H1 (cell line): ENCODE measurements around the gene CREBBP. TPM values are rescaled to one million over a fixed set of nuclear protein-coding genes. Genes with fewer than 3 reads are reported as not detected.

Source experiments
- CTCF ChIA-PET: fragments of 300-600 bp; sonication (Branson Sonifier 250); formaldehyde crosslinking; loops from one replicate; lab custom pipeline; 2021; ENCODE audit not compliant: partially characterized antibody; lab: Charles Lee
- POLR2A ChIA-PET: fragments of 300-600 bp; sonication (Branson Sonifier 250); formaldehyde crosslinking; loops from one replicate; lab custom pipeline; 2021; ENCODE audit warnings: inconsistent platforms; ENCODE audit not compliant: partially characterized antibody; lab: Charles Lee
- DNase-seq, 2 experiments: peaks; one replicate each; pipeline versions ENCODE4 v3.0.0 to v3.0.0-alpha.2; 2010 to 2022; ENCODE audit warnings: low spot score in 2 of 2, low read depth in 1 of 2, mixed read lengths in 1 of 2
- FAIRE-seq: peaks from 2 replicates; lab custom pipeline; 2011; peaks lifted over from hg19 to GRCh38; lab: Jason Lieb, UNC
- H2AFZ ChIP-seq: 2 replicates; pipeline ENCODE4 v1.8.1; 2012; ENCODE audit warnings: low read length, inconsistent platforms
- H2AK5ac ChIP-seq: 2 replicates; pipeline ENCODE4 v1.6.1; 2013; ENCODE audit warnings: low read depth, low read length
- H2BK120ac ChIP-seq: replicated peaks from 2 replicates; pipeline ENCODE3; 2013; ENCODE audit warnings: low read depth, low read length, inconsistent platforms
- H2BK12ac ChIP-seq: 2 replicates; pipeline ENCODE4 v1.6.1; 2013; ENCODE audit warnings: low read depth, low read length
- H2BK15ac ChIP-seq: 2 replicates; pipeline ENCODE4 v1.6.1; 2013; ENCODE audit warnings: low read length
- H2BK20ac ChIP-seq: 2 replicates; pipeline ENCODE4 v1.6.1; 2013; ENCODE audit warnings: low read length
- H2BK5ac ChIP-seq: 2 replicates; pipeline ENCODE4 v1.6.1; 2013; ENCODE audit warnings: low read depth, low read length
- H3K14ac ChIP-seq: 2 replicates; pipeline ENCODE4 v1.6.1; 2013; ENCODE audit warnings: inconsistent platforms; ENCODE audit not compliant: insufficient read length
- H3K18ac ChIP-seq: 2 replicates; pipeline ENCODE4 v1.6.1; 2013; ENCODE audit warnings: low read length; ENCODE audit errors: extremely low read depth
- H3K23ac ChIP-seq: 2 replicates; pipeline ENCODE4 v1.6.1; 2013; ENCODE audit warnings: inconsistent platforms; ENCODE audit not compliant: insufficient read length
- H3K23me2 ChIP-seq: 2 replicates; pipeline ENCODE4 v1.6.1; 2013; ENCODE audit warnings: low read depth, low read length
- H3K27ac ChIP-seq: 2 replicates; pipeline ENCODE4 v1.6.1; 2011; ENCODE audit warnings: low read depth, low read length, inconsistent platforms
- H3K27me3 ChIP-seq, 4 experiments: replicated peaks in 1 of 4; 1 replicate in 1 of 4; 2 replicates in 3 of 4; pipeline versions ENCODE4 v1.6.1 to v1.8.1; 2011 to 2013; ENCODE audit warnings: low read length in 3 of 4, mild to moderate bottlenecking in 3 of 4, inconsistent platforms in 2 of 4, mixed read lengths in 2 of 4, moderate library complexity in 1 of 4; ENCODE audit not compliant: control insufficient read depth in 3 of 4, insufficient read depth in 3 of 4; ENCODE audit errors: extremely low read depth in 1 of 4
- H3K36me3 ChIP-seq, 4 experiments: 2 replicates each; pipeline versions ENCODE4 v1.6.1 to v1.8.1; 2011 to 2013; ENCODE audit warnings: mild to moderate bottlenecking in 4 of 4, low read length in 3 of 4, moderate library complexity in 2 of 4, control low read depth in 1 of 4, inconsistent platforms in 1 of 4; ENCODE audit not compliant: insufficient read depth in 4 of 4, control insufficient read depth in 2 of 4
- H3K4ac ChIP-seq: replicated peaks from 2 replicates; pipeline ENCODE3; 2013; ENCODE audit warnings: low read length, low read depth, mixed read lengths, inconsistent platforms; ENCODE audit not compliant: insufficient read length
- H3K4me1 ChIP-seq, 4 experiments: replicated peaks in 1 of 4; 1 replicate in 1 of 4; 2 replicates in 3 of 4; pipeline versions ENCODE4 v1.6.1 to v1.8.1; 2011 to 2013; ENCODE audit warnings: low read length in 3 of 4, inconsistent platforms in 2 of 4, mixed read lengths in 1 of 4; ENCODE audit not compliant: insufficient read depth in 4 of 4, control insufficient read depth in 3 of 4
- H3K4me2 ChIP-seq, 2 experiments: 2 replicates each; pipeline versions ENCODE4 v1.6.1 to v1.8.1; 2011 to 2013; ENCODE audit warnings: low read depth in 2 of 2, low read length in 2 of 2, control low read depth in 1 of 2, inconsistent platforms in 1 of 2, mild to moderate bottlenecking in 1 of 2; ENCODE audit not compliant: insufficient read depth in 1 of 2
- H3K4me3 ChIP-seq, 4 experiments: fragments of 200-600, 300-600 bp in 1 of 4; sonication (generic), shearing (Covaris generic), sonication (Bioruptor Twin) in 1 of 4; 2 replicates each; pipeline versions ENCODE4 v1.5.1 to v1.8.1; 2011 to 2016; ENCODE audit warnings: low read length in 4 of 4, low read depth in 3 of 4, control low read depth in 2 of 4, inconsistent platforms in 2 of 4, mild to moderate bottlenecking in 2 of 4, mixed read lengths in 1 of 4, moderate library complexity in 1 of 4; ENCODE audit not compliant: insufficient read depth in 2 of 4; ENCODE audit errors: extremely low read depth in 1 of 4
- H3K56ac ChIP-seq: replicated peaks from 2 replicates; pipeline ENCODE3; 2013; ENCODE audit warnings: low read depth, mild to moderate bottlenecking, mixed read lengths, low read length, inconsistent platforms; ENCODE audit not compliant: insufficient read length
- H3K79me1 ChIP-seq: 2 replicates; pipeline ENCODE4 v1.6.1; 2013; ENCODE audit warnings: low read depth, low read length, control low read depth
- H3K79me2 ChIP-seq, 2 experiments: 2 replicates each; pipeline versions ENCODE4 v1.6.1 to v1.8.1; 2012 to 2013; ENCODE audit warnings: low read length in 2 of 2, mild to moderate bottlenecking in 2 of 2, inconsistent platforms in 1 of 2; ENCODE audit not compliant: insufficient read depth in 2 of 2, control insufficient read depth in 1 of 2
- H3K9ac ChIP-seq, 4 experiments: replicated peaks in 1 of 4; 1 replicate in 1 of 4; 2 replicates in 3 of 4; pipeline versions ENCODE4 v1.6.1 to v1.8.1; 2011 to 2013; ENCODE audit warnings: low read depth in 3 of 4, low read length in 3 of 4, control low read depth in 2 of 4, mild to moderate bottlenecking in 2 of 4, moderate library complexity in 2 of 4, inconsistent platforms in 1 of 4; ENCODE audit errors: extremely low read depth in 1 of 4
- H3K9me3 ChIP-seq, 2 experiments: 2 replicates each; pipeline versions ENCODE4 v1.6.1 to v1.8.1; 2012 to 2013; ENCODE audit warnings: mild to moderate bottlenecking in 2 of 2, moderate library complexity in 2 of 2, control low read depth in 1 of 2, inconsistent platforms in 1 of 2, low read depth in 1 of 2, low read length in 1 of 2, mixed read lengths in 1 of 2; ENCODE audit not compliant: insufficient read depth in 2 of 2
- H4K20me1 ChIP-seq, 2 experiments: replicated peaks in 1 of 2; 2 replicates each; pipeline versions ENCODE3 to v1.8.1; 2011 to 2013; ENCODE audit warnings: inconsistent platforms in 2 of 2, low read length in 2 of 2, mild to moderate bottlenecking in 1 of 2; ENCODE audit not compliant: insufficient read depth in 2 of 2, control insufficient read depth in 1 of 2
- H4K5ac ChIP-seq: 2 replicates; pipeline ENCODE4 v1.6.1; 2013; ENCODE audit warnings: low read length, low read depth, mixed read lengths, inconsistent platforms; ENCODE audit not compliant: insufficient read length
- H4K8ac ChIP-seq: 2 replicates; pipeline ENCODE4 v1.8.0; 2013; ENCODE audit warnings: mild to moderate bottlenecking, moderate library complexity, low read length, inconsistent platforms; ENCODE audit not compliant: insufficient read depth; ENCODE audit errors: extremely low read depth
- H4K91ac ChIP-seq: replicated peaks from 2 replicates; pipeline ENCODE3; 2013; ENCODE audit warnings: low read length, mixed read lengths, inconsistent platforms; ENCODE audit not compliant: insufficient read length
- BRCA1 ChIP-seq: IDR thresholded peaks from 2 replicates; pipeline ENCODE4 v1.6.1; 2012; ENCODE audit warnings: low read depth, low read length, improper control_type of control experiment
- GTF2F1 ChIP-seq: IDR thresholded peaks from 2 replicates; pipeline ENCODE4 v1.6.1; 2012; ENCODE audit warnings: low read depth, low read length, improper control_type of control experiment, borderline replicate concordance
- POU5F1 ChIP-seq: IDR thresholded peaks from 2 replicates; pipeline ENCODE4 v1.6.1; 2011; ENCODE audit warnings: low read depth, mild to moderate bottlenecking, low read length, moderate library complexity
- RBBP5 ChIP-seq: IDR thresholded peaks from 2 replicates; pipeline ENCODE4 v1.7.1; 2012; ENCODE audit warnings: low read depth, mild to moderate bottlenecking, inconsistent platforms, low read length, moderate library complexity, borderline replicate concordance
- SIX5 ChIP-seq: IDR thresholded peaks from 2 replicates; pipeline ENCODE4 v1.6.1; 2011; ENCODE audit warnings: mild to moderate bottlenecking, low read depth, low read length
- SP4 ChIP-seq: IDR thresholded peaks from 2 replicates; pipeline ENCODE4 v1.6.1; 2012; ENCODE audit warnings: low read length, inconsistent platforms
- WGBS, 2 experiments: shearing (Covaris generic) in 1 of 2; methylation state at CpG; one replicate each; pipeline versions ENCODE4 v1.1.6 to v1.1.7; 2013 to 2015; ENCODE audit warnings: low lambda C conversion rate in 2 of 2, mixed read lengths in 2 of 2, inconsistent platforms in 1 of 2, low coverage in 1 of 2, missing lambda C conversion rate in 1 of 2; ENCODE audit not compliant: insufficient replicate concordance in 2 of 2, insufficient coverage in 1 of 2, insufficient read length in 1 of 2; ENCODE audit errors: extremely low coverage in 1 of 2, missing lambda C conversion rate in 1 of 2; 5-methylcytosine and 5-hydroxymethylcytosine counted together
- polyA plus RNA-seq, 7 experiments: library from polyadenylated mRNA; depleted of rRNA in 3 of 7; stranded (reverse) in 5 of 7; unstranded in 2 of 7; fragments of >200 nt in 5 of 7; fragments of 200-250 nt in 2 of 7; gene quantifications; 1 replicate in 5 of 7; 2 replicates in 1 of 7; 4 replicates in 1 of 7; pipeline versions ENCODE4 v1.2.1 to v1.2.3, GENCODE V29; 2011 to 2013; ENCODE audit warnings: missing spikeins in 2 of 7, mixed read lengths in 2 of 7
- total RNA-seq: library from RNA; stranded (reverse); fragmentation: NEBNext Ultra II Directional; extraction: Animal tissue kit (Norgen Biotek cat#: 25700); gene quantifications from 2 replicates; pipeline ENCODE4 v1.2.1, GENCODE V29; 2021

The CREBBP gene
- total and polyA plus RNA-seq, 2 of the 8 experiments (the other 6 are each of a cell fraction or from before 2014, with no cell fraction given), result 10.0 to 60.1 TPM

DNA sequence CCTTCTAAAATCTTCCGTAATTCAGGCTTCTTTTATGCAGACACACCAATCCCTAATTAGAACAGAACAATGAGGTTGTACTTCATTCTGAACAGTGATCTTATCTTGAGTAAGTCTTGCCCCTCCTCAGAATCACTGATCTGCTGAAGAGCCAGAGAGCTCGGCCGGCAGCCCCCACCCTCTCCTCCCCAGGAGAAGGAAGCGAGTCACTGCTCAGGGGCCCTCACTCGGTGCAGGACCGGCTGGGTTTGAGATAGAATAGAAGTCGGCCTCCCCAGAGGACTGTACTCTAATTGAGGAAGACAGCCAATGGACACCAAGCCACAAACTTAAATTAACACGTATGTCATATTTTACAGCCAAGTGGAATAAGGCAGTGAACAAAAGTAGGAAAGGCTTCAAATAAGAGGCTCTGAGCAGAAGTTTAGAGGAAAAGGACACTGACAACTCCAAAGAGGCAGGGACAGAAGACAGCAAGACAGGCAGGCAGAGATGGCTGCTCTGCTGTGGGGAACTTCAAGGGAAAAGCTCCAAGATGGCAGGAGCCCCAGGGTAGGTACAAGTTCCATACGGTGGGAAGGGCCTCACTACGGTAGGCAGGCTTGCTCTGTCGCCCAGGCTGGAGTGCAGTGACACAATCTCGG lies 18.6 kb downstream of the CREBBP start:
- H4K8ac ChIP-seq, result no peak overlapping the region
- peaks cover 24 to 98% of the 10 kb centered on the region in 2 experiments for H3K79me2 ChIP-seq
- peaks cover 7 to 20% (median 11%) of the 10 kb centered on the region in 4 experiments; a peak in 6 of 7 replicates for H3K4me1 ChIP-seq
- no peaks in the 10 kb centered on the region for H3K36me3 ChIP-seq
- TF ChIP-seq GTF2F1 (no peak), POU5F1 (no peak), BRCA1 (no peak), SP4 (no peak), SIX5 (no peak), RBBP5 (no peak)
- no peak overlapping the region for H2BK12ac ChIP-seq
- no peak overlapping the region for H2BK15ac ChIP-seq
- H3K18ac ChIP-seq, result no peak overlapping the region
- H2BK120ac ChIP-seq, result no peak overlapping the region
- no peak overlapping the region for H2BK20ac ChIP-seq
- no peak overlapping the region for H4K5ac ChIP-seq
- no peak overlapping the region for H2BK5ac ChIP-seq
- H3K23ac ChIP-seq, result no peak overlapping the region
- ChIA-PET CTCF (interaction anchor here (0.8 to 1.5 kb wide), 6 partner anchors 8 to 150 kb away, joined by 3 to 5 read pairs (median 4); no protein-coding TSS in a partner anchor), POLR2A (interaction anchor here (0.7 to 1.7 kb wide), 4 partner anchors 13 to 97 kb away, joined by 4 to 7 read pairs (median 6); partner anchors contain the start of gene CREBBP)
- H4K20me1 ChIP-seq, result peaks cover 43 to 44% of the 10 kb centered on the region in 2 experiments
- WGBS, 2 experiments, result 75% methylated on average over 12 of the region's 12 CpGs; no CpG with 5 or more reads in 1 of the 2 experiments
- no peak overlapping the region for H3K4ac ChIP-seq
- DNase-seq (no peak), FAIRE-seq (no peak)
- no peak overlapping the region for H3K9ac ChIP-seq
- no peaks in the 10 kb centered on the region for H3K27me3 ChIP-seq
- no peak overlapping the region for H3K56ac ChIP-seq
- H3K27ac ChIP-seq, result no peak overlapping the region
- H4K91ac ChIP-seq, result no peak overlapping the region
- no peak overlapping the region for H2AFZ ChIP-seq
- H3K14ac ChIP-seq, result no peak overlapping the region
- H2AK5ac ChIP-seq, result no peak overlapping the region
- H3K9me3 ChIP-seq, result no peaks in the 10 kb centered on the region
- H3K4me3 ChIP-seq, result no peak overlapping the region
- no peaks in the 10 kb centered on the region for H3K23me2 ChIP-seq
- H3K79me1 ChIP-seq, result peaks cover 27% of the 10 kb centered on the region
- no peak overlapping the region for H3K4me2 ChIP-seq
